IMR-90 (cell line): Measurements from ENCODE around the gene PPP1R9B. TPM values are rescaled to one million over a fixed set of nuclear protein-coding genes. Genes with fewer than 3 reads are reported as not detected.

Experiments used
- ATAC-seq: fragments of 200-7000 bp; cut with Tn5 transposase; 2 replicates; pipeline ENCODE4 v1.9.1; 2020; ENCODE audit warnings: low read depth, mild to moderate bottlenecking, moderate library complexity
- BruUV-seq: library from RNA; stranded (reverse); fragments of 400-500 nt; replicated peaks from 2 replicates; lab custom pipeline; 2021; lab: Mats Ljungman, UMichigan
- CTCF ChIA-PET: fragments of 300-600 bp; formaldehyde crosslinking; extraction: SDS; loops from one replicate; lab custom pipeline; 2021; ENCODE audit warnings: antibody characterized with exemption; lab: Yijun Ruan, JAX
- POLR2A ChIA-PET: fragments of 300-600 bp; sonication (Branson Sonifier 250); formaldehyde crosslinking; loops from one replicate; lab custom pipeline; 2022; ENCODE audit warnings: antibody characterized with exemption; ENCODE audit not compliant: unreplicated experiment; lab: Charles Lee
- DNase-seq: peaks from one replicate; pipeline ENCODE4 v3.0.0; 2013
- H2AFZ ChIP-seq: replicated peaks from 2 replicates; pipeline ENCODE3; 2013; ENCODE audit warnings: low read length, mild to moderate bottlenecking; ENCODE audit not compliant: poor library complexity
- H2AK5ac ChIP-seq: 2 replicates; pipeline ENCODE4 v1.6.1; 2013; ENCODE audit warnings: low read depth, low read length, inconsistent platforms
- H2AK9ac ChIP-seq: replicated peaks from 2 replicates; pipeline ENCODE3; 2013; ENCODE audit warnings: mild to moderate bottlenecking, low read depth, low read length, moderate library complexity; ENCODE audit not compliant: poor library complexity
- H2BK120ac ChIP-seq: 2 replicates; pipeline ENCODE4 v1.6.1; 2013; ENCODE audit warnings: low read depth, low read length, inconsistent platforms
- H2BK15ac ChIP-seq: 3 replicates; pipeline ENCODE4 v1.6.1; 2013; ENCODE audit warnings: low read depth, low read length, inconsistent platforms
- H2BK20ac ChIP-seq: 2 replicates; pipeline ENCODE4 v1.6.1; 2013; ENCODE audit warnings: low read depth, mild to moderate bottlenecking, inconsistent platforms, low read length, moderate library complexity
- H2BK5ac ChIP-seq: 2 replicates; pipeline ENCODE4 v1.6.1; 2013; ENCODE audit warnings: mild to moderate bottlenecking, low read depth, low read length, inconsistent platforms; ENCODE audit not compliant: poor library complexity, severe bottlenecking
- H3K14ac ChIP-seq: replicated peaks from 2 replicates; pipeline ENCODE4 v1.6.1; 2013; ENCODE audit warnings: low read depth, low read length, inconsistent platforms
- H3K18ac ChIP-seq: 2 replicates; pipeline ENCODE4 v1.6.1; 2013; ENCODE audit warnings: low read depth, low read length, control low read depth
- H3K23ac ChIP-seq: 2 replicates; pipeline ENCODE4 v1.6.1; 2013; ENCODE audit warnings: low read depth, low read length, inconsistent platforms
- H3K27ac ChIP-seq: 2 replicates; pipeline ENCODE4 v1.5.1; 2013; ENCODE audit warnings: mild to moderate bottlenecking, control low read depth, low read length; ENCODE audit not compliant: insufficient read depth
- H3K27me3 ChIP-seq: 2 replicates; pipeline ENCODE4 v1.6.1; 2013; ENCODE audit warnings: low read length; ENCODE audit not compliant: control insufficient read depth, insufficient read depth
- H3K36me3 ChIP-seq: 2 replicates; pipeline ENCODE4 v1.6.1; 2013; ENCODE audit warnings: low read length, mixed read lengths; ENCODE audit not compliant: control insufficient read depth, insufficient read depth
- H3K4ac ChIP-seq: 2 replicates; pipeline ENCODE4 v1.6.1; 2013; ENCODE audit warnings: low read depth, low read length, inconsistent platforms
- H3K4me1 ChIP-seq: 2 replicates; pipeline ENCODE4 v1.6.1; 2013; ENCODE audit warnings: low read length, mixed read lengths; ENCODE audit not compliant: control insufficient read depth, insufficient read depth
- H3K4me2 ChIP-seq: 2 replicates; pipeline ENCODE4 v1.6.1; 2013; ENCODE audit warnings: low read depth, mild to moderate bottlenecking, control low read depth, low read length, moderate library complexity
- H3K4me3 ChIP-seq: 2 replicates; pipeline ENCODE4 v1.5.1; 2013; ENCODE audit warnings: low read depth, mild to moderate bottlenecking, control low read depth, low read length, moderate library complexity; ENCODE audit not compliant: insufficient read depth
- H3K56ac ChIP-seq: 2 replicates; pipeline ENCODE4 v1.6.1; 2013; ENCODE audit warnings: low read length, inconsistent platforms; ENCODE audit not compliant: insufficient read depth; ENCODE audit errors: extremely low read depth
- H3K79me1 ChIP-seq, 2 experiments: 2 replicates each; pipeline ENCODE4 v1.6.1; 2013; ENCODE audit warnings: low read length in 2 of 2, inconsistent platforms in 1 of 2, low read depth in 1 of 2
- H3K9ac ChIP-seq: 2 replicates; pipeline ENCODE4 v1.6.1; 2013; ENCODE audit warnings: low read depth, low read length, control low read depth
- H3K9me1 ChIP-seq: 2 replicates; pipeline ENCODE4 v1.6.1; 2013; ENCODE audit warnings: low read length, inconsistent platforms; ENCODE audit not compliant: insufficient read depth
- H3K9me3 ChIP-seq: 2 replicates; pipeline ENCODE4 v1.6.1; 2013; ENCODE audit warnings: low read length; ENCODE audit not compliant: control insufficient read depth, insufficient read depth
- H4K20me1 ChIP-seq: 2 replicates; pipeline ENCODE4 v1.6.1; 2013; ENCODE audit warnings: low read length, inconsistent platforms; ENCODE audit not compliant: insufficient read depth
- H4K5ac ChIP-seq: 2 replicates; pipeline ENCODE4 v1.6.1; 2013; ENCODE audit warnings: mild to moderate bottlenecking, low read depth, low read length, control low read depth
- H4K8ac ChIP-seq, 2 experiments: 2 replicates each; pipeline ENCODE4 v1.6.1; 2013; ENCODE audit warnings: low read depth in 2 of 2, low read length in 2 of 2, control low read depth in 1 of 2, inconsistent platforms in 1 of 2
- H4K91ac ChIP-seq: 2 replicates; pipeline ENCODE4 v1.6.1; 2013; ENCODE audit warnings: low read depth, low read length, inconsistent platforms; ENCODE audit not compliant: insufficient read depth
- BHLHE40 ChIP-seq: fragments of 150-350 bp; IDR thresholded peaks from 2 replicates; pipeline ENCODE4 v1.6.1; 2016; ENCODE audit warnings: mild to moderate bottlenecking, low read depth, low read length
- MAFK ChIP-seq: IDR thresholded peaks from 2 replicates; pipeline ENCODE4 v1.6.1; 2012; ENCODE audit warnings: low read depth, low read length, improper control_type of control experiment
- RCOR1 ChIP-seq: IDR thresholded peaks from 2 replicates; pipeline ENCODE4 v1.6.1; 2012; ENCODE audit warnings: mild to moderate bottlenecking, low read length, improper control_type of control experiment; ENCODE audit not compliant: insufficient replicate concordance
- SMC3 ChIP-seq: fragments of 150-350 bp; IDR thresholded peaks from 2 replicates; pipeline ENCODE4 v1.6.1; 2016; ENCODE audit warnings: low read depth, mild to moderate bottlenecking, antibody characterized with exemption, low read length, moderate library complexity
- WGBS, 2 experiments: methylation state at CpG; one replicate each; pipeline versions ENCODE4 v1.1.5 to v1.1.7; 2013; ENCODE audit warnings: missing lambda C conversion rate in 2 of 2; ENCODE audit not compliant: insufficient read length in 1 of 2; ENCODE audit errors: extremely low coverage in 2 of 2; 5-methylcytosine and 5-hydroxymethylcytosine counted together
- dilution Hi-C: fragments of 300-500 bp; cut with HindIII; formaldehyde crosslinking; loops from one replicate; pipeline ENCODE4 v1.14.3; 2018; ENCODE audit warnings: low sequenced_read_pairs; ENCODE audit not compliant: unreplicated experiment
- in situ Hi-C: fragments of 300-500 bp; cut with MboI; formaldehyde crosslinking; loops from 3 replicates; pipeline ENCODE4 v1.14.3; 2019; ENCODE audit warnings: low sequenced_read_pairs, inconsistent platforms, mixed read lengths
- intact Hi-C: fragments of 100-400 bp; cut with micrococcal nuclease; formaldehyde crosslinking; loops from 2 replicates; pipeline ENCODE4 v1.10.0; 2022
- polyA plus RNA-seq, 3 experiments: library from polyadenylated mRNA; depleted of rRNA; stranded (reverse); fragments of >200 nt; gene quantifications; 2 replicates each; pipeline ENCODE4 v1.2.3, GENCODE V29; 2012; ENCODE audit warnings: low replicate concordance in 1 of 3
- total RNA-seq: library from RNA; depleted of rRNA; stranded (reverse); fragments of >200 nt; gene quantifications from 2 replicates; pipeline ENCODE4 v1.2.3, GENCODE V29; 2012
- TF ChIP-seq, protein P1 (sequence below): conservative IDR thresholded peaks from 2 replicates; pipeline ENCODE4 v1.5.1; 2012; ENCODE audit warnings: mild to moderate bottlenecking, low read depth, low read length, improper control_type of control experiment
- TF ChIP-seq, protein P2 (sequence below): fragments of 150-350 bp; IDR thresholded peaks from 2 replicates; pipeline ENCODE4 v1.6.1; 2016; ENCODE audit warnings: low read depth, mild to moderate bottlenecking, low read length, moderate library complexity, borderline replicate concordance

PPP1R9B gene
- total and polyA plus RNA-seq, 2 of the 4 experiments (the other 2 are of a cell fraction): 23.0 to 28.0 TPM

DNA sequence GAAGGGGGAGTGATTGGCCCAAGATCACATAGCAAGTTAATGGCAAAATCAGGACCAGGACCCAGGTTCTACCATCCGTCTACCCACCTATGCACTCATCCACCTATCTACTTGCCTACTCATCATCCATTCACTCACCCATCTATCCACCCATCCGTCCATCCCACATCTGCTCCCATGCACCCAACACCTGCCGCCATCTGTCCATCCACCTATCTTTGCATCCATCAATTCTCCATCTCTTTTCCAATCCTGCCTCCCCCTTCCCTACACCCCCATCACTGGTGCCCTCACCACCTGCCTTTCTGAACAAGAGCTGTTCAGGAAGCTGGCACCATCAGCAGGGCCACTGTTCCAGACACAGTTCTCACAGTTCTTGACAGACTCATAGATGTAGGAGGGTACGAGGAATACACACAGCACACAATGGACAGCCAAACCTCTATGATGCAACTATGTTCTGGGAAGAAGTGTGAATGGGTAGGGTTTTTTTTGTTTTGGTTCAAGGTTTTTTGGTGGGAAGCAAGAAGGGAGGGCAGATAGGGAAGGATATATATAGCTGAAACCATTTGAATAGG is 25.0 kb downstream of the PPP1R9B start:
- Histone ChIP-seq H2BK20ac (no peak overlapping the region), H4K91ac (no peak overlapping the region), H2AFZ (no peak overlapping the region), H3K9me1 (peaks cover 20% of the 10 kb centered on the region; the same call in 1 of the 2 replicates), H3K79me1 (peaks cover 3 to 21% of the 10 kb centered on the region in 2 experiments; a peak in 3 of 4 replicates), H4K5ac (no peak overlapping the region), H2BK120ac (no peak overlapping the region), H3K4ac (no peak overlapping the region), H3K56ac (no peak overlapping the region), H4K20me1 (no peaks in the 10 kb centered on the region), H3K4me2 (no peak overlapping the region), H3K27ac (no peak overlapping the region), H2AK5ac (no peak overlapping the region), H3K36me3 (peaks cover 4% of the 10 kb centered on the region; the same call in 1 of the 2 replicates), H3K18ac (no peak overlapping the region), H2BK5ac (no peak overlapping the region), H3K23ac (no peak overlapping the region), H3K14ac (no peak overlapping the region), H3K4me1 (peaks cover 15% of the 10 kb centered on the region), H3K27me3 (no peaks in the 10 kb centered on the region), H3K4me3 (no peak overlapping the region), H3K9me3 (no peaks in the 10 kb centered on the region), H2BK15ac (no peak overlapping the region), H4K8ac (no peak overlapping the region), H2AK9ac (no peak overlapping the region), H3K9ac (no peak overlapping the region)
- ChIA-PET CTCF (interaction anchor here (1.0 kb wide), 1 partner anchor 271 kb away, joined by 3 read pairs; the partner anchor contains the start of gene LRRC59), POLR2A (interaction anchor here (0.7 kb wide), 1 partner anchor 34 kb away, joined by 4 read pairs; no protein-coding TSS in a partner anchor)
- intact Hi-C loops: no loop called here
- in situ Hi-C loops: no loop called here
- no TSS peak for BruUV-seq
- DNase-seq (no peak), ATAC-seq (no peak)
- TF ChIP-seq, protein P1, sequence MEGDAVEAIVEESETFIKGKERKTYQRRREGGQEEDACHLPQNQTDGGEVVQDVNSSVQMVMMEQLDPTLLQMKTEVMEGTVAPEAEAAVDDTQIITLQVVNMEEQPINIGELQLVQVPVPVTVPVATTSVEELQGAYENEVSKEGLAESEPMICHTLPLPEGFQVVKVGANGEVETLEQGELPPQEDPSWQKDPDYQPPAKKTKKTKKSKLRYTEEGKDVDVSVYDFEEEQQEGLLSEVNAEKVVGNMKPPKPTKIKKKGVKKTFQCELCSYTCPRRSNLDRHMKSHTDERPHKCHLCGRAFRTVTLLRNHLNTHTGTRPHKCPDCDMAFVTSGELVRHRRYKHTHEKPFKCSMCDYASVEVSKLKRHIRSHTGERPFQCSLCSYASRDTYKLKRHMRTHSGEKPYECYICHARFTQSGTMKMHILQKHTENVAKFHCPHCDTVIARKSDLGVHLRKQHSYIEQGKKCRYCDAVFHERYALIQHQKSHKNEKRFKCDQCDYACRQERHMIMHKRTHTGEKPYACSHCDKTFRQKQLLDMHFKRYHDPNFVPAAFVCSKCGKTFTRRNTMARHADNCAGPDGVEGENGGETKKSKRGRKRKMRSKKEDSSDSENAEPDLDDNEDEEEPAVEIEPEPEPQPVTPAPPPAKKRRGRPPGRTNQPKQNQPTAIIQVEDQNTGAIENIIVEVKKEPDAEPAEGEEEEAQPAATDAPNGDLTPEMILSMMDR: no peak
- TF ChIP-seq, protein P2, sequence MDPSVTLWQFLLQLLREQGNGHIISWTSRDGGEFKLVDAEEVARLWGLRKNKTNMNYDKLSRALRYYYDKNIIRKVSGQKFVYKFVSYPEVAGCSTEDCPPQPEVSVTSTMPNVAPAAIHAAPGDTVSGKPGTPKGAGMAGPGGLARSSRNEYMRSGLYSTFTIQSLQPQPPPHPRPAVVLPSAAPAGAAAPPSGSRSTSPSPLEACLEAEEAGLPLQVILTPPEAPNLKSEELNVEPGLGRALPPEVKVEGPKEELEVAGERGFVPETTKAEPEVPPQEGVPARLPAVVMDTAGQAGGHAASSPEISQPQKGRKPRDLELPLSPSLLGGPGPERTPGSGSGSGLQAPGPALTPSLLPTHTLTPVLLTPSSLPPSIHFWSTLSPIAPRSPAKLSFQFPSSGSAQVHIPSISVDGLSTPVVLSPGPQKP: no peak
- no peak for TF ChIP-seq MAFK
- no peak for TF ChIP-seq SMC3
- no peak for TF ChIP-seq BHLHE40
- no peak for TF ChIP-seq RCOR1
- dilution Hi-C loops: no loop called here
- WGBS, 2 experiments: 95% methylated on average over 3 of the region's 4 CpGs; no CpG with 5 or more reads in 1 of the 2 experiments
